Measurements from ENCODE around the gene RHPN2.

- no peak for TF ChIP-seq CTCF (IDR thresholded peaks at IDR 0.05)
- no peak for TF ChIP-seq POLR2A (IDR thresholded peaks at IDR 0.05)
- TF ChIP-seq EP300 (IDR thresholded peaks at IDR 0.05) = no peak
These were observed 87.4 kb downstream of the RHPN2 start for GRCh38 chr19:32977280-32977679.
